Measurements from ENCODE around the gene KPNA4.
A peak's percentile ranks its signal among the peaks of the same experiment; 100 is the strongest.
"Not testable (repeated sequence)": the region's sequence is repeated elsewhere in the genome, so short reads cannot be mapped to it uniquely, and the experiment has no call there.

The KPNA4 gene

GRCh38 chr3:160516391-160516790, 49.0 kb downstream of the KPNA4 start:
- H3K4me1 ChIP-seq; H3K9me3 ChIP-seq; DNase-seq (ENCODE audit: low spot score in 2 of 2); H3K27me3 ChIP-seq (ENCODE audit: low read depth); in situ Hi-C loops (cut with MboI; ENCODE audit: low sequenced_read_pairs); H3K4me3 ChIP-seq: not testable (repeated sequence)
- peaks cover 64% of the 10 kb centered on the region for H3K36me3 ChIP-seq (replicated peaks)

DNA sequence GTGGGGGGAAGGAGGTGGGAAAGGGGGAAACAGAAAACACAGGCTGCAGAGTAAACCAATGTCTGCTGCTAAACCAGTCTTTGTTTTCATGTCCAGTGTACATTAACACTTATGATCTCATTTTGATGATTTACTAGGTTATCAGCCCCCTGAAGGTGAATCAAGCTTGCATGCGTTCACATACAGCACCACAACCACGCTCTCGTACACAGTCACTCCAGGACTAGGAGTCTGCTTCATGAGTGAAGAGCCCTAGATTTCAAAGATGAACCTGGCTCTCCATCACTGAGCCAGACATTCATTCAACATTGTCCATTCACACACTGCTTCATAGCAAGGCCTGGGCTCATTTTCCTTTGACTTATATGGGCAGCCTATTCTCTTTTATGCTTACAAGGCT, 64.0 kb downstream of the KPNA4 start:
- no peaks in the 10 kb centered on the region for H3K4me1 ChIP-seq
- in situ Hi-C loops (cut with MboI; ENCODE audit: low sequenced_read_pairs): no loop called here
- H3K4me3 ChIP-seq: no peak overlapping the region
- H3K9me3 ChIP-seq: no peaks in the 10 kb centered on the region
- no peaks in the 10 kb centered on the region for H3K27me3 ChIP-seq (ENCODE audit: low read depth)
- H3K36me3 ChIP-seq (replicated peaks): peaks cover 38% of the 10 kb centered on the region
- no peak for DNase-seq (ENCODE audit: low spot score in 2 of 2)

- no peaks in the 10 kb centered on the region; the same call in 1 of the 2 replicates for H3K27me3 ChIP-seq (ENCODE audit: low read depth)
- no peaks in the 10 kb centered on the region for H3K4me1 ChIP-seq
- peaks cover 22% of the 10 kb centered on the region for H3K36me3 ChIP-seq (replicated peaks)
- H3K9me3 ChIP-seq: no peaks in the 10 kb centered on the region
- H3K4me3 ChIP-seq: no peak overlapping the region
- in situ Hi-C loops (cut with MboI; ENCODE audit: low sequenced_read_pairs): no loop called here
- DNase-seq (ENCODE audit: low spot score in 2 of 2): no peak
These were observed 67.2 kb downstream of the KPNA4 start for GRCh38 chr3:160498202-160498601.

DNA sequence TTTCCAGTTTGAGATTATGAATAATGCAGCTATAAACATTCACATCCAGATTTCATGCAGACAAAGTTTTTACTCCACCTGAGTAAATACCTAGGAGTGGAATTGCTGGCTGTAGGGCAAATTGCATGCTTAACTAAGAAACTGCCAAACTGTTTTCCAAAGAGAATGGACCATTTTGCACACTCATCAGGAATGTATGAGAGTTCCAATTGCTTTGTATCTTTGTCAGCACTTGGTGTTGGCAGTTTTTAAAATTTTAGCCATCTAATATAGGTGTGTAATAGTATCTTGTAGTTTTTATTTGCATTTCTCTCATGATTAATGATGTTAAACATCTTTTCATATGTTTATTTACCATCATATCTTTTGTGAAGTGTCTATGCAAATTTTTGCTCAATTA, 75.2 kb downstream of the KPNA4 start:
- H3K9me3 ChIP-seq: no peaks in the 10 kb centered on the region
- H3K4me1 ChIP-seq: no peaks in the 10 kb centered on the region
- no peak overlapping the region for H3K4me3 ChIP-seq
- in situ Hi-C loops (cut with MboI; ENCODE audit: low sequenced_read_pairs): no loop called here
- DNase-seq (ENCODE audit: low spot score in 2 of 2): no peak
- no peaks in the 10 kb centered on the region; the same call in 1 of the 2 replicates for H3K27me3 ChIP-seq (ENCODE audit: low read depth)
- H3K36me3 ChIP-seq (replicated peaks): no peaks in the 10 kb centered on the region

DNA sequence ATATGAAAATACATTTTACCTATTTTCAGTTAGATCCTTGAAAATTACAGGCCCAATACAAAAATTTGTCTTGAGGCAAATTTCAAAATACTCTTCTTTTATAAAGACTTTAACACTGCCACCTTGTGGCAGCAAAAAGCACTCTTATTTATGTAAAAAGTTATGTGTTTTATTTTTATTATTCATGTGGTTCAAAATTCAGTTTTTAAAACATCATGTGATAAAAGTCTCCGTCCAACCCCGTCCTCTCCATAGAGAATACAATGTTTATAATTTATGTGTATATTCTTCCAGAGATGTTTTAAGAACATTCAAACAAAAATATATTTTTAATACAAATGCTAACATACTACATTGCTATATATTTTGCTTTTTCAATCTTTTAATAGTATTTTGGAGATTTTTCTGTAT, 78.9 kb downstream of the KPNA4 start:
- H3K9me3 ChIP-seq: no peaks in the 10 kb centered on the region
- H3K4me1 ChIP-seq: no peaks in the 10 kb centered on the region
- in situ Hi-C loops (cut with MboI; ENCODE audit: low sequenced_read_pairs): no loop called here
- H3K4me3 ChIP-seq: no peak overlapping the region
- no peaks in the 10 kb centered on the region for H3K36me3 ChIP-seq (replicated peaks)
- H3K27me3 ChIP-seq (ENCODE audit: low read depth): no peaks in the 10 kb centered on the region
- DNase-seq (ENCODE audit: low spot score in 2 of 2): peak in 1 of 2 experiments; percentile 40

- DNase-seq (ENCODE audit: low spot score in 2 of 2): no peak
- Histone ChIP-seq H3K9me3 (no peaks in the 10 kb centered on the region), H3K36me3 (replicated peaks) (no peaks in the 10 kb centered on the region), H3K4me1 (no peaks in the 10 kb centered on the region), H3K4me3 (no peak overlapping the region), H3K27me3 (ENCODE audit: low read depth) (no peaks in the 10 kb centered on the region)
- in situ Hi-C loops (cut with MboI; ENCODE audit: low sequenced_read_pairs): no loop called here
These were observed 82.6 kb downstream of the KPNA4 start for GRCh38 chr3:160482796-160483195.

- Histone ChIP-seq H3K4me3 (no peak overlapping the region), H3K4me1 (no peaks in the 10 kb centered on the region), H3K27me3 (ENCODE audit: low read depth) (no peaks in the 10 kb centered on the region), H3K9me3 (no peaks in the 10 kb centered on the region), H3K36me3 (replicated peaks) (no peaks in the 10 kb centered on the region)
- no peak for DNase-seq (ENCODE audit: low spot score in 2 of 2)
- in situ Hi-C loops (cut with MboI; ENCODE audit: low sequenced_read_pairs): no loop called here
These were observed 83.5 kb downstream of the KPNA4 start for GRCh38 chr3:160481856-160482255.

GRCh38 chr3:160480931-160481330, 84.4 kb downstream of the KPNA4 start:
- no peak for DNase-seq (ENCODE audit: low spot score in 2 of 2)
- Histone ChIP-seq H3K36me3 (replicated peaks) (no peaks in the 10 kb centered on the region), H3K27me3 (ENCODE audit: low read depth) (no peaks in the 10 kb centered on the region), H3K9me3 (no peaks in the 10 kb centered on the region), H3K4me3 (no peak overlapping the region), H3K4me1 (no peaks in the 10 kb centered on the region)
- in situ Hi-C loops (cut with MboI; ENCODE audit: low sequenced_read_pairs): no loop called here

DNA sequence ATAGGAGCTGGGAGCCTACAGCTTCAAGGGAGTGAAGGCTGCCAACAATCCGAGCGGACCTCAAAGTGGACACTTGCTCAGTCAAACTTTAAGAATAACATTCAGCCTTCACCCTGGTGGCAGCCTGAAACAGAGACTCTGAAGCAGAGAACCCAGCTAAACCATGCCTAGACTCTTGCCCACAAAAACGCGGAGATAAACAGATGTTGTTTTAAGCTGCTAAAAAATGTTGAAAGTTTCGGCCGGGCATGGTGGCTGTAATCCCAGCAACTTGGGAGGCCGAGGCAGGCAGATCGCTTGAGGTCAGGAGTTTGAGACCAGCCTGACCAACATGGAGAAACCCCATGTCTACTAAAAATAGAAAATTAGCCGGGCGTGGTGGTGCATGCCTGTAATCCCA, 86.0 kb downstream of the KPNA4 start:
- no peaks in the 10 kb centered on the region for H3K9me3 ChIP-seq
- DNase-seq (ENCODE audit: low spot score in 2 of 2): no peak
- H3K27me3 ChIP-seq (ENCODE audit: low read depth): no peaks in the 10 kb centered on the region
- in situ Hi-C loops (cut with MboI; ENCODE audit: low sequenced_read_pairs): no loop called here
- H3K36me3 ChIP-seq (replicated peaks): no peaks in the 10 kb centered on the region
- H3K4me1 ChIP-seq: no peaks in the 10 kb centered on the region
- no peak overlapping the region for H3K4me3 ChIP-seq

GRCh38 chr3:160478338-160478737, 87.0 kb downstream of the KPNA4 start:
- DNase-seq (ENCODE audit: low spot score in 2 of 2): no peak
- Histone ChIP-seq H3K36me3 (replicated peaks) (no peaks in the 10 kb centered on the region), H3K27me3 (ENCODE audit: low read depth) (no peaks in the 10 kb centered on the region), H3K4me3 (no peak overlapping the region), H3K9me3 (no peaks in the 10 kb centered on the region), H3K4me1 (no peaks in the 10 kb centered on the region)
- in situ Hi-C loops (cut with MboI; ENCODE audit: low sequenced_read_pairs): no loop called here

- Histone ChIP-seq H3K27me3 (ENCODE audit: low read depth) (no peaks in the 10 kb centered on the region), H3K36me3 (replicated peaks) (no peaks in the 10 kb centered on the region), H3K4me3 (no peak overlapping the region), H3K9me3 (no peaks in the 10 kb centered on the region), H3K4me1 (no peaks in the 10 kb centered on the region)
- DNase-seq (ENCODE audit: low spot score in 2 of 2): no peak
- in situ Hi-C loops (cut with MboI; ENCODE audit: low sequenced_read_pairs): no loop called here
These were observed 87.6 kb downstream of the KPNA4 start for GRCh38 chr3:160477750-160478149.

- Histone ChIP-seq H3K9me3 (peaks cover 5% of the 10 kb centered on the region; the same call in 1 of the 2 replicates), H3K36me3 (replicated peaks) (no peaks in the 10 kb centered on the region), H3K4me3 (no peak overlapping the region), H3K4me1 (no peaks in the 10 kb centered on the region), H3K27me3 (ENCODE audit: low read depth) (no peaks in the 10 kb centered on the region)
- in situ Hi-C loops (cut with MboI; ENCODE audit: low sequenced_read_pairs): no loop called here
- DNase-seq (ENCODE audit: low spot score in 2 of 2): no peak
These were observed 89.5 kb downstream of the KPNA4 start for GRCh38 chr3:160475884-160476283.

DNA sequence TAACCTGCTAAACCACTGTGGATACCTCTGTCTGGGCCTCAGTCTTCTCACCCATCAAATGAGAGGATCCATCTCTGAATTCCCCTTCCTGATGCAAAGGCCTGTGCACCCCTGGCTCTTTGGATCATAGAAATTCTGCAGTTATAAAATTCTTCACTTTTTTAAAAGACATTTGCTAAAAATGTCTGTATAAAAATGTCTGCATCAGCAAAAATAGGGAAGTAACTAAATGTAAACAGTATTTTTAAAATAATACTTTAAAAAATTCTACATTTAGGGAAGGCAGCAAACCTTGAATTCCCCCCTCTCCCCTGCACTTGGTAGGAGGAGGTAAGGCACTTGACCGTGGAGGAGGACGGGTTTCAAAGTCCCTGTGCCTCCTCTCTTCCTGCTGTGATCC, 90.2 kb downstream of the KPNA4 start:
- Histone ChIP-seq H3K4me1 (no peaks in the 10 kb centered on the region), H3K9me3 (peaks cover 8% of the 10 kb centered on the region; the same call in 1 of the 2 replicates), H3K27me3 (ENCODE audit: low read depth) (no peaks in the 10 kb centered on the region), H3K4me3 (no peak overlapping the region), H3K36me3 (replicated peaks) (no peaks in the 10 kb centered on the region)
- in situ Hi-C loops (cut with MboI; ENCODE audit: low sequenced_read_pairs): no loop called here
- DNase-seq (ENCODE audit: low spot score in 2 of 2): no peak

- in situ Hi-C loops (cut with MboI; ENCODE audit: low sequenced_read_pairs): no loop called here
- DNase-seq (ENCODE audit: low spot score in 2 of 2): no peak
These were observed 90.9 kb downstream of the KPNA4 start for GRCh38 chr3:160474416-160474838.

DNA sequence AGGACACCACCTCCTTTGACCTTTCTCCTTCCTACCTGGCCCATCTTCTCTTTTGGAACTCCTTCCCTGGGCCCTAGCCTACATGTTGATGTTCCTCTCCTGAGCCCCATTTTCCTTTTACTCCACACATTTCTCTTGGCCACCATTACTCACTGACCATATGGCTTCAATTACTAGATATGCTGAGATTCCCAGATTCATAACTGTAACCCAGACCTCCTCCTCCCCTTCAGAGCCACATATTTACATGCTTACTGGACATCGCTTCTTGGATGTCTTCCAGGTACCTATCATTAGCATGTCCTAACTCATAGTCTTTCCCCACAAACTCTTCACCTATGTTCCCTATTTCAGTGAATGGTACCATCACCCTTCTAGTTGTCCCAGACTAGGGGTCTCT, 91.4 kb downstream of the KPNA4 start:
- Histone ChIP-seq H3K36me3 (replicated peaks) (no peaks in the 10 kb centered on the region), H3K9me3 (peaks cover 14% of the 10 kb centered on the region; the same call in 1 of the 2 replicates), H3K4me3 (no peak overlapping the region), H3K27me3 (ENCODE audit: low read depth) (no peaks in the 10 kb centered on the region), H3K4me1 (no peaks in the 10 kb centered on the region)
- in situ Hi-C loops (cut with MboI; ENCODE audit: low sequenced_read_pairs): no loop called here
- DNase-seq (ENCODE audit: low spot score in 2 of 2): no peak

More at GRCh38 chr3:160474416-160474838, 90.9 kb downstream of the KPNA4 start:
- Histone ChIP-seq H3K36me3 (replicated peaks) (no peaks in the 10 kb centered on the region), H3K4me1 (no peaks in the 10 kb centered on the region), H3K4me3 (no peak overlapping the region), H3K27me3 (ENCODE audit: low read depth) (no peaks in the 10 kb centered on the region), H3K9me3 (peaks cover 11% of the 10 kb centered on the region; the same call in 1 of the 2 replicates)

Data from HAP-1 (cell line).